ENCODE results near the gene TMEM87B. TPM values are rescaled to one million over a fixed set of nuclear protein-coding genes. Genes with fewer than 3 reads are reported as not detected.

The TMEM87B gene
- total and polyA plus RNA-seq, 12 donors: 8.9 to 37.5 (median 29.1) TPM

- no peak for TF ChIP-seq POLR2A (IDR thresholded peaks at IDR 0.05)
- no peak for TF ChIP-seq CTCF (IDR thresholded peaks at IDR 0.05)
- Histone ChIP-seq H3K27ac (peak overlapping the region in 4 of 5 donors; percentile 38 to 88 (median 70)), H3K27me3 (no peaks in the 10 kb centered on the region), H3K9me3 (replicated peaks in 1 of 3) (no peaks in the 10 kb centered on the region), H3K4me3 (peak overlapping the region in 1 of 4 donors; percentile 13), H3K36me3 (replicated peaks in 1 of 2) (no peaks in the 10 kb centered on the region), H3K4me1 (replicated peaks in 1 of 2) (peaks cover 15 to 47% of the 10 kb centered on the region in 2 donors)
- intact Hi-C loops (cut with DNase I): no loop called here
- DNase-seq: peak in 1 of 7 donors; percentile 32
- 22 to 53% (median 51%) methylated on average over 4 of the region's 4 CpGs for WGBS, 4 donors
Observed at GRCh38 chr2:112032224-112032586, 22.9 kb upstream of the TMEM87B start.

GRCh38 chr2:112032689-112033465, 22.2 kb upstream of the TMEM87B start:
- 27 to 58% (median 40%) methylated on average over 4 of the region's 4 CpGs for WGBS, 4 donors
- H3K9me3 ChIP-seq (replicated peaks in 1 of 3): no peaks in the 10 kb centered on the region

GRCh38 chr2:112033600-112033999, 21.5 kb upstream of the TMEM87B start:
- H3K36me3 ChIP-seq (replicated peaks in 1 of 2): no peaks in the 10 kb centered on the region
- DNase-seq: peak in 5 of 7 donors; percentile 51 to 67 (median 64)
- no peak overlapping the region for H3K4me3 ChIP-seq
- peaks cover 15 to 46% of the 10 kb centered on the region in 2 donors for H3K4me1 ChIP-seq (replicated peaks in 1 of 2)
- TF ChIP-seq CTCF (IDR thresholded peaks at IDR 0.05) (no peak), POLR2A (IDR thresholded peaks at IDR 0.05) (no peak)
- 26 to 43% (median 35%) methylated on average over 1 of the region's 1 CpG for WGBS, 4 donors
- peak overlapping the region in 4 of 5 donors; percentile 59 to 88 (median 70) for H3K27ac ChIP-seq
- no peaks in the 10 kb centered on the region for H3K9me3 ChIP-seq (replicated peaks in 1 of 3)
- no peaks in the 10 kb centered on the region for H3K27me3 ChIP-seq
- intact Hi-C loops (cut with DNase I): no loop called here

More at GRCh38 chr2:112032689-112033465, 22.2 kb upstream of the TMEM87B start:
- TF ChIP-seq CTCF (IDR thresholded peaks at IDR 0.05) (peak in 5 of 6 experiments; percentile 5 to 32 (median 20)), POLR2A (IDR thresholded peaks at IDR 0.05) (no peak)
- Histone ChIP-seq H3K36me3 (replicated peaks in 1 of 2) (no peaks in the 10 kb centered on the region), H3K27me3 (no peaks in the 10 kb centered on the region), H3K4me1 (replicated peaks in 1 of 2) (peaks cover 15 to 47% of the 10 kb centered on the region in 2 donors), H3K4me3 (no peak overlapping the region), H3K27ac (peak overlapping the region in 4 of 5 donors; percentile 59 to 88 (median 70))
- intact Hi-C loops (cut with DNase I): no loop called here
- peak; percentile 52 to 81 (median 74) for DNase-seq

- intact Hi-C loops (cut with DNase I): loop anchor here in 1 of 2 donors (5.0 kb wide), 1 partner anchor 143 kb away; no protein-coding TSS in a partner anchor
- Histone ChIP-seq H3K36me3 (replicated peaks in 1 of 2) (no peaks in the 10 kb centered on the region), H3K9me3 (replicated peaks in 1 of 3) (no peaks in the 10 kb centered on the region), H3K27me3 (no peaks in the 10 kb centered on the region), H3K4me3 (no peak overlapping the region), H3K27ac (peak overlapping the region in 1 of 5 donors; percentile 15), H3K4me1 (replicated peaks in 1 of 2) (peaks cover 8 to 33% of the 10 kb centered on the region in 2 donors)
- no peak for DNase-seq
- WGBS, 4 donors: 76 to 93% (median 79%) methylated on average over 3 of the region's 3 CpGs
- TF ChIP-seq CTCF (IDR thresholded peaks at IDR 0.05) (no peak), POLR2A (IDR thresholded peaks at IDR 0.05) (no peak)
Observed at GRCh38 chr2:112034924-112035323, 20.1 kb upstream of the TMEM87B start.

All from adrenal gland (tissue), 12 donors.